Measurements from ENCODE around the gene NFAM1. TPM values are rescaled to one million over a fixed set of nuclear protein-coding genes. Genes with fewer than 3 reads are reported as not detected.

NFAM1 gene
- total and polyA plus RNA-seq, 2 of the 4 experiments (the other 2 are of a cell fraction), result not detected

GRCh38 chr22:42332089-42332488 lies 100.1 kb downstream of the NFAM1 start:
- Histone ChIP-seq H2BK5ac (ENCODE audit: low read depth, low read length, poor library complexity, severe bottlenecking) (no peak overlapping the region), H2AK9ac (replicated peaks; ENCODE audit: low read depth, low read length, poor library complexity) (no peak overlapping the region), H3K27me3 (ENCODE audit: control insufficient read depth, insufficient read depth, low read length) (peaks cover 13% of the 10 kb centered on the region), H3K27ac (ENCODE audit: insufficient read depth, low read length) (no peak overlapping the region), H2BK15ac (ENCODE audit: low read depth, low read length) (no peak overlapping the region), H2AFZ (replicated peaks; ENCODE audit: low read length, poor library complexity) (no peak overlapping the region), H2BK120ac (ENCODE audit: low read depth, low read length) (no peak overlapping the region), H3K4me2 (ENCODE audit: low read depth, low read length) (no peak overlapping the region), H3K9ac (ENCODE audit: low read depth, low read length) (no peak overlapping the region), H3K56ac (ENCODE audit: extremely low read depth, insufficient read depth, low read length) (no peak overlapping the region), H3K9me3 (ENCODE audit: control insufficient read depth, insufficient read depth, low read length) (no peaks in the 10 kb centered on the region), H3K23ac (ENCODE audit: low read depth, low read length) (no peak overlapping the region), H4K5ac (ENCODE audit: low read depth, low read length) (no peak overlapping the region), H2BK20ac (ENCODE audit: low read depth, low read length) (no peak overlapping the region), H3K4me3 (ENCODE audit: insufficient read depth, low read depth, low read length) (no peak overlapping the region), H3K4ac (ENCODE audit: low read depth, low read length) (no peak overlapping the region), H3K14ac (replicated peaks; ENCODE audit: low read depth, low read length) (no peak overlapping the region), H3K9me1 (ENCODE audit: insufficient read depth, low read length) (no peaks in the 10 kb centered on the region), H3K4me1 (ENCODE audit: control insufficient read depth, insufficient read depth, low read length) (no peaks in the 10 kb centered on the region), H2AK5ac (ENCODE audit: low read depth, low read length) (no peak overlapping the region), H4K20me1 (ENCODE audit: insufficient read depth, low read length) (0 out of 2 replicates have a peak, but pooled peaks cover under 1% of the 10 kb centered on the region), H4K91ac (ENCODE audit: insufficient read depth, low read depth, low read length) (no peak overlapping the region), H3K79me1 (ENCODE audit: low read depth in 1 of 2, low read length in 2 of 2) (no peaks in the 10 kb centered on the region), H4K8ac (ENCODE audit: low read depth in 2 of 2, low read length in 2 of 2) (no peak overlapping the region), H3K18ac (ENCODE audit: low read depth, low read length) (no peak overlapping the region), H3K36me3 (ENCODE audit: control insufficient read depth, insufficient read depth, low read length) (no peaks in the 10 kb centered on the region)
- WGBS, 2 experiments (ENCODE audit: extremely low coverage in 2 of 2, insufficient read length in 1 of 2), result 73% methylated on average over 2 of the region's 7 CpGs; no CpG with 5 or more reads in 1 of the 2 experiments
- BruUV-seq (replicated peaks), result no TSS peak
- DNase-seq, result no peak
- no peak for ATAC-seq (ENCODE audit: low read depth)
- in situ Hi-C loops (cut with MboI; ENCODE audit: low sequenced_read_pairs) (no loop called here), intact Hi-C loops (cut with micrococcal nuclease) (no loop called here), dilution Hi-C loops (cut with HindIII; ENCODE audit: low sequenced_read_pairs, unreplicated experiment) (no loop called here)
- TF ChIP-seq FOS (IDR thresholded peaks at IDR 0.05; ENCODE audit: low read depth, low read length), result no peak
- no peak for TF ChIP-seq NFE2L2 (IDR thresholded peaks at IDR 0.05; ENCODE audit: low read depth, low read length)
- no peak for TF ChIP-seq RFX5 (IDR thresholded peaks at IDR 0.05; ENCODE audit: low read depth, low read length)
- TF ChIP-seq MAFK (IDR thresholded peaks at IDR 0.05; ENCODE audit: low read depth, low read length), result no peak
- no peak for TF ChIP-seq MXI1 (IDR thresholded peaks at IDR 0.05; ENCODE audit: borderline replicate concordance, low read depth, low read length)
- no peak for TF ChIP-seq RCOR1 (IDR thresholded peaks at IDR 0.05; ENCODE audit: insufficient replicate concordance, low read length)
- no peak for TF ChIP-seq ELK1 (IDR thresholded peaks at IDR 0.05; ENCODE audit: borderline replicate concordance, low read depth, low read length)
- no peak for TF ChIP-seq BHLHE40 (IDR thresholded peaks at IDR 0.05; ENCODE audit: low read depth, low read length)
- no peak for TF ChIP-seq SMC3 (IDR thresholded peaks at IDR 0.05; ENCODE audit: low read depth, low read length)
- TF ChIP-seq CEBPB (IDR thresholded peaks at IDR 0.05; ENCODE audit: low read depth, low read length), result no peak
- TF ChIP-seq CHD1 (IDR thresholded peaks at IDR 0.05; ENCODE audit: low read depth, low read length), result no peak
- TF ChIP-seq POLR2A (IDR thresholded peaks at IDR 0.05; ENCODE audit: low read depth, low read length), result no peak
- no peak for TF ChIP-seq MAZ (IDR thresholded peaks at IDR 0.05; ENCODE audit: borderline replicate concordance, low read depth, low read length)
- TF ChIP-seq USF2 (IDR thresholded peaks at IDR 0.05; ENCODE audit: low read depth, low read length), result no peak
- TF ChIP-seq RAD21 (IDR thresholded peaks at IDR 0.05; ENCODE audit: low read length), result no peak
- ChIA-PET POLR2A (ENCODE audit: unreplicated experiment) (no interaction called here), CTCF (no interaction called here)

Measured in IMR-90 (cell line).